Measurements from ENCODE around the gene ARSI.

Gene ARSI

GRCh38 chr5:150293091-150293941, 9.4 kb downstream of the ARSI start:
- no peak for DNase-seq (ENCODE audit: low spot score)

- DNase-seq (ENCODE audit: low spot score): no peak
These were observed 11.0 kb downstream of the ARSI start for GRCh38 chr5:150291388-150292385.

- DNase-seq (ENCODE audit: low spot score): no peak
These were observed 12.9 kb downstream of the ARSI start, which contains the start of gene CAMK2A for GRCh38 chr5:150289551-150290390. Gene CAMK2A, minus strand, starts transcription at chr5:150289773. Its CDS starts 148 bp downstream, at chr5:150289625.

- no peak for DNase-seq (ENCODE audit: low spot score)
These were observed 13.9 kb downstream of the ARSI start for GRCh38 chr5:150288791-150289190.

GRCh38 chr5:150288361-150288760, 14.3 kb downstream of the ARSI start:
- no peak for DNase-seq (ENCODE audit: low spot score)

DNA sequence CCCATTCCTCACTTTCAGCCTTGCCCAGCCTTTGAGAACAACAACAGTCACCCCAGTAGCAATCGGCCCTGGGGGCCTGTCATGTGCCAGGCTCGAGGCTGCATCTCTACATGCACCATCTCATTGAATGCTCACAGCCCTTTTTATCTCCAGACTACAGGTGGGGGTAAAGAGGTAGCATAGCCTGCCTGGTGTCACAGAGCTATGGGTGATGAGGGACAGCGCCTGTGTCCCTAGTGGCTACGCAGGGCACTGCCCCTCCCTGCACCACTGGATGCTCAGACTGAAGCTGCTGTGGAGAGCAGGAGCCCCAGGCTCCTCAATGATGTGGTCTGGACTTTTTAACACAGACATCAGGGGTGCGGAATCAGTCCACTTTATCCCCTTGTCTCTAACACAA, 15.9 kb downstream of the ARSI start:
- DNase-seq (ENCODE audit: low spot score): peak; percentile 59

- no peak for DNase-seq (ENCODE audit: low spot score)
These were observed 17.6 kb downstream of the ARSI start for GRCh38 chr5:150285114-150285513.

GRCh38 chr5:150284311-150284710, 18.4 kb downstream of the ARSI start:
- no peak for DNase-seq (ENCODE audit: low spot score)

GRCh38 chr5:150283904-150284303, 18.8 kb downstream of the ARSI start:
- DNase-seq (ENCODE audit: low spot score): no peak

DNA sequence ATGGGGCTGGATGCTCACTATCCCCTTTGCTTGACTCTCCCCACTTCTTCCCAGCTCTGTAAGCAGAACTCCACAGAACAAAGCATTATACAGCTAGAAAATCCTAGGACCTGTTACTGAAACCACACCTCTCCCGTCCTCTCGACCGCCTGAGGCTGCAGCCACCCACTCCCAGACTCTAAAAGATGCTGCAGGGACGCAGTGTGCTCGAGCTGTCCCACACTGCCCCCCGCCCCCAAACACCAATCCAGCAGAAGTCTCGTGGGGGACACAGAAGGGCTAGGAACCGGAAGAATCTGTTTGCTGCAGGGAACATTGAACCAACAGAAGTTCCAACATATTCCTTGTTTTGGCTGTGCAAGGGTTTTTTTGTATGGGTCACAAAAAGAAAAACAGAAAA, 20.7 kb downstream of the ARSI start:
- no peak for DNase-seq (ENCODE audit: low spot score)

- DNase-seq (ENCODE audit: low spot score): no peak
These were observed 23.2 kb downstream of the ARSI start for GRCh38 chr5:150279330-150280020.

DNA sequence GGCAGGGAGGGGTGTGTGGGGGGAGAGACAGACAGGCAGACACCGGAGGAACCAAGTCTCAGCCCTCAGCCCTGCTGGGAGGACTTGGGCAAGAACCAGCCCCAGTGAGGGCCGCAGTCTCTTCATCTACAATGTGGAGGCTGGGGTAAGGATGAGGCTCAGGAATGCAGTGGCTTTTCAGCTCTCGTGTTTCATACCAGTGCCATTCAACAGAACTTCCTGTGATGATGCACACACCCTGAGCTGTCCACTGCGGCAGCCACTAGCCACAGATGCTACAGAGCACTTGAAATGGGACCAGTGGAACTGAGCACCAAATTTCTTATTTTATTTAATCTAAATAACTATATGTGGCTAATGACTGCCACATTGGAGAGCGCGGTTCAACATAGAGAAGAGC, 23.8 kb downstream of the ARSI start:
- DNase-seq (ENCODE audit: low spot score): no peak

- DNase-seq (ENCODE audit: low spot score): no peak
These were observed 24.5 kb downstream of the ARSI start for GRCh38 chr5:150278046-150278730.

- no peak for DNase-seq (ENCODE audit: low spot score)
These were observed 25.7 kb downstream of the ARSI start for GRCh38 chr5:150277043-150277442.

- no peak for DNase-seq (ENCODE audit: low spot score)
These were observed 27.9 kb downstream of the ARSI start for GRCh38 chr5:150274811-150275210.

DNA sequence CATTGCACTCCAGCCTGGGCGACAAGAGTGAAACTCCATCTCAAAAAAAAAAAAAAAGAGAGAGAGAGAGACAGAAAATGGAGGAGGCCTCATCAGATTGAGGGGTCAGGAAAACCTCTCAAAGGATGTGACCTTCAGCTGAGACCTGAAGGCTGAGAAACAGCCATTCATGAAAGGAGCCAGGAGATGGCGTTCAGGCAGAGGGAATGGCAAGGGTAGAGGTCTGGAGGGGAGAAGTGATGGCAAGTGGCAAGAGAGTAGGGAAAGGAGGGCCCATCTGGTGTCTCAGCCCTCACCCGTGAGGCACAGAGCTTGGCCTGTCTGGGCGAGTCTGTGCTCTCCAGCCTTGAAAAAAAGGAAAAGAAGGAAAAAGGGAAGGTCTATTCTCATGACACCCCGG, 30.2 kb downstream of the ARSI start:
- DNase-seq (ENCODE audit: low spot score): peak; percentile 46

GRCh38 chr5:150271923-150272322, 30.8 kb downstream of the ARSI start:
- DNase-seq (ENCODE audit: low spot score): no peak

DNA sequence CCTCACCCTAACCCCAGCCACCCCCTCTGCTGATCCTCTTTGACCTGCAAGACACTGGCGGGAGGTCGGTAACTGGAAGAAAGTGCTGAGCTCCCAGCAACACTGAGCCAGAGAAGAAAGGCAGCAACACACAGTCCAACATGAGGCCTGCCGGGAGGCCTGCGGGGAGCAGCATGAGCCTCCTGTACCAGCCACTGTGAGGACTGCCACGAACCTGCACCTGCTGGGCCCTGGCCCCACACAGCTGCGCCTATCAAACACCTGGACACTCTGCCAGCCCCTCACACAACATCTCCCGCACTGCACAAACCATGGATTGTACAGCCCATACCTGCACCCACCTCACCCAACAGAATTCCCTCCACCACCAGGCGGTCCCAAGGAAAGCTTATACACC, 31.4 kb downstream of the ARSI start:
- no peak for DNase-seq (ENCODE audit: low spot score)

- no peak for DNase-seq (ENCODE audit: low spot score)
These were observed 32.0 kb downstream of the ARSI start for GRCh38 chr5:150270541-150271295.

- DNase-seq (ENCODE audit: low spot score): no peak
These were observed 35.8 kb downstream of the ARSI start for GRCh38 chr5:150266871-150267291.

Data from NAMALWA (cell line).